Keratinocyte (primary cell): ENCODE measurements around the gene OR1D5. TPM values are rescaled to one million over a fixed set of nuclear protein-coding genes. Genes with fewer than 3 reads are reported as not detected.

ENCODE experiments used
- DNase-seq: peaks from one replicate; pipeline ENCODE4 v3.0.0-alpha.2; 2011; ENCODE audit warnings: low read depth, missing footprints, low spot score
- FAIRE-seq: peaks from 2 replicates; lab custom pipeline; 2011; peaks lifted over from hg19 to GRCh38; lab: Jason Lieb, UNC
- H2AFZ ChIP-seq: 2 replicates; pipeline ENCODE4 v1.6.0; 2012; ENCODE audit warnings: low read length, control low read depth, inconsistent platforms; ENCODE audit not compliant: control insufficient read depth
- H3K27ac ChIP-seq: 2 replicates; pipeline ENCODE4 v1.5.1; 2011; ENCODE audit warnings: low read length; ENCODE audit not compliant: control insufficient read depth, insufficient read depth
- H3K27me3 ChIP-seq: 3 replicates; pipeline ENCODE4 v1.6.0; 2011; ENCODE audit warnings: low read length; ENCODE audit not compliant: control insufficient read depth, insufficient read depth; ENCODE audit errors: extremely low read depth
- H3K36me3 ChIP-seq, 2 experiments: 2 replicates in 1 of 2; 3 replicates in 1 of 2; pipeline ENCODE4 v1.5.1; 2011; ENCODE audit warnings: low read length in 2 of 2, mild to moderate bottlenecking in 1 of 2; ENCODE audit not compliant: control insufficient read depth in 2 of 2, insufficient read depth in 2 of 2; ENCODE audit errors: extremely low read depth in 1 of 2
- H3K4me1 ChIP-seq: 3 replicates; pipeline ENCODE4 v1.5.1; 2011; ENCODE audit warnings: low read length; ENCODE audit not compliant: control insufficient read depth, insufficient read depth; ENCODE audit errors: extremely low read depth
- H3K4me2 ChIP-seq: 3 replicates; pipeline ENCODE4 v1.6.0; 2011; ENCODE audit warnings: low read depth, low read length; ENCODE audit not compliant: control insufficient read depth, insufficient read depth; ENCODE audit errors: extremely low read depth
- H3K4me3 ChIP-seq, 3 experiments: fragments of 200-600 bp in 1 of 3; sonication (generic) in 1 of 3; 2 replicates in 2 of 3; 3 replicates in 1 of 3; pipeline ENCODE4 v1.5.1; 2011 to 2016; ENCODE audit warnings: low read length in 3 of 3, mild to moderate bottlenecking in 3 of 3, control low read depth in 2 of 3, inconsistent platforms in 1 of 3, low read depth in 1 of 3, mixed read lengths in 1 of 3, mixed run types in 1 of 3, moderate library complexity in 1 of 3; ENCODE audit not compliant: control insufficient read depth in 2 of 3, insufficient read depth in 2 of 3; ENCODE audit errors: extremely low read depth in 1 of 3
- H3K79me2 ChIP-seq: 2 replicates; pipeline ENCODE4 v1.6.0; 2012; ENCODE audit warnings: low read length; ENCODE audit not compliant: control insufficient read depth, insufficient read depth
- H3K9ac ChIP-seq: 3 replicates; pipeline ENCODE4 v1.6.0; 2011; ENCODE audit warnings: low read length; ENCODE audit not compliant: control insufficient read depth, insufficient read depth; ENCODE audit errors: extremely low read depth
- H3K9me1 ChIP-seq: 3 replicates; pipeline ENCODE4 v1.6.0; 2011; ENCODE audit warnings: low read length; ENCODE audit not compliant: control insufficient read depth, insufficient read depth; ENCODE audit errors: extremely low read depth
- H3K9me3 ChIP-seq: 2 replicates; pipeline ENCODE4 v1.5.1; 2012; ENCODE audit warnings: low read depth, low read length; ENCODE audit not compliant: control insufficient read depth
- H4K20me1 ChIP-seq: 3 replicates; pipeline ENCODE4 v1.6.0; 2011; ENCODE audit warnings: low read length; ENCODE audit not compliant: control insufficient read depth, insufficient read depth; ENCODE audit errors: extremely low read depth
- CTCF ChIP-seq, 3 experiments: IDR thresholded peaks in 1 of 3; conservative IDR thresholded peaks in 1 of 3; optimal IDR thresholded peaks in 1 of 3; 2 replicates in 2 of 3; 3 replicates in 1 of 3; pipeline versions ENCODE3 to v1.5.1; 2011; ENCODE audit warnings: low read length in 3 of 3, mild to moderate bottlenecking in 3 of 3, moderate library complexity in 2 of 3, control low read depth in 1 of 3, inconsistent platforms in 1 of 3; ENCODE audit not compliant: insufficient read depth in 2 of 3; ENCODE audit errors: extremely low read depth in 1 of 3
- EZH2 ChIP-seq: IDR thresholded peaks from one replicate; pipeline ENCODE4 v1.6.1; 2012; ENCODE audit warnings: inconsistent platforms, mild to moderate bottlenecking, low read length, moderate library complexity
- dilution Hi-C: fragments of 300-500 bp; cut with MboI; formaldehyde crosslinking; loops from one replicate; pipeline ENCODE4 v1.7.0; 2020; ENCODE audit warnings: low sequenced_read_pairs; ENCODE audit not compliant: extremely low pct_ligation_motif_present
- polyA plus RNA-seq, 5 experiments: library from polyadenylated mRNA; depleted of rRNA in 3 of 5; stranded (reverse) in 3 of 5; stranded (forward) in 1 of 5; unstranded in 1 of 5; fragments of >200 nt; gene quantifications; 1 replicate in 1 of 5; 2 replicates in 3 of 5; 3 replicates in 1 of 5; pipeline versions ENCODE4 v1.2.1 to v1.2.3, GENCODE V29; 2011 to 2012; ENCODE audit warnings: missing spikeins in 2 of 5, low read depth in 1 of 5, low replicate concordance in 1 of 5

The OR1D5 gene
- polyA plus RNA-seq, 1 donor (not counting 4 experiments of a cell fraction or from before 2014, with no cell fraction given) = not detected

DNA sequence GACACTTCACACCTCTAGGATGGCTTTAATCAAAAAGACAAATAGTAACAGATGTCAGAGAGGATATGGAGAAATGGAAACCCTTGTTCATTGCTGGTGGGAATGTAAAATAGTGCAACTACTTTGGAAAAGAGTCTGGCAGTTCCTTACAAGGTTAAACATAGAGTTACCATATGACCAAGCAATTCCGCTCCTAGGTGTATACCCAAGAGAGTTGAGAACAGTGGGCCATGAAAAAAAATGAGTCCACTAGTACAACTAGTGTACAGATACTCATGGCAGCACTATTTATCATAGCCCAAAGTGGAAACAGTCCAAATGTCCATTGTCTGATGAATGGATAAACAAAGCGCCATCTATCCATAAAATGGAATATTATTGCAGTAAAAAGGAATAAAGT, 39.1 kb downstream of the OR1D5 start:
- peaks cover 25 to 34% of the 10 kb centered on the region in 2 experiments for H3K36me3 ChIP-seq
- H3K4me2 ChIP-seq = no peak overlapping the region
- no peaks in the 10 kb centered on the region for H3K79me2 ChIP-seq
- no peak for TF ChIP-seq EZH2
- no peak for TF ChIP-seq CTCF (optimal IDR thresholded peaks at IDR 0.05 in 1 of 3, IDR thresholded peaks at IDR 0.05 in 1 of 3, conservative IDR thresholded peaks at IDR 0.05 in 1 of 3; ENCODE audit: extremely low read depth in 1 of 3, insufficient read depth in 2 of 3, low read length in 3 of 3)
- no peaks in the 10 kb centered on the region for H3K27me3 ChIP-seq
- FAIRE-seq (peak; percentile 26), DNase-seq (no peak)
- H3K9me3 ChIP-seq = no peaks in the 10 kb centered on the region
- no peak overlapping the region for H3K4me3 ChIP-seq
- no peak overlapping the region for H3K27ac ChIP-seq
- no peak overlapping the region for H3K9ac ChIP-seq
- no peaks in the 10 kb centered on the region for H3K9me1 ChIP-seq
- peaks cover 2% of the 10 kb centered on the region for H3K4me1 ChIP-seq
- H2AFZ ChIP-seq = no peak overlapping the region
- H4K20me1 ChIP-seq = no peaks in the 10 kb centered on the region
- dilution Hi-C loops = no loop called here

DNA sequence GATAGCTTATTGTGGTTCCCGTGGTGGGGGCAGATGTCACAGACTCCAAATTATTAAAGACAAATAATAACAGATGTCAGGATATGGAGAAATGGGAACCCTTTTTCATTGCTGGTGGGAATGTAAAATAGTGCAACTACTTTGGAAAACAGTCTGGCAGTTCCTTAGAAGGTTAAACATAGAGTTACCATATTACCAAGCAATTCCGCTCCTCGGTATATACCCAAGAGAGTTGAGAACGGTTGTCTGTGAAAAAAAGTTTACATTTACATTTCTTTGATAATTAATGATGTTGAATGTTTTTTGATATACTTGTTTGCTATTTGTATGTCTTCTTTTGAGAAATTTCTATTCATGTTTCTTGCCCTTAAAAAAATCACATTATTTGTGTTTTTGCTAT, 41.2 kb downstream of the OR1D5 start:
- Histone ChIP-seq H3K9me3 (no peaks in the 10 kb centered on the region), H3K79me2 (no peaks in the 10 kb centered on the region), H3K27ac (no peak overlapping the region), H2AFZ (no peak overlapping the region), H3K36me3 (peaks cover 24 to 40% of the 10 kb centered on the region in 2 experiments), H3K9me1 (no peaks in the 10 kb centered on the region), H3K9ac (no peak overlapping the region), H3K4me2 (no peak overlapping the region), H3K4me3 (no peak overlapping the region), H3K27me3 (no peaks in the 10 kb centered on the region), H3K4me1 (no peaks in the 10 kb centered on the region), H4K20me1 (no peaks in the 10 kb centered on the region)
- FAIRE-seq = no peak
- no peak for DNase-seq
- dilution Hi-C loops = no loop called here
- TF ChIP-seq EZH2 = no peak
- no peak for TF ChIP-seq CTCF (optimal IDR thresholded peaks at IDR 0.05 in 1 of 3, IDR thresholded peaks at IDR 0.05 in 1 of 3, conservative IDR thresholded peaks at IDR 0.05 in 1 of 3; ENCODE audit: extremely low read depth in 1 of 3, insufficient read depth in 2 of 3, low read length in 3 of 3)
